OCI-LY7 (cell line): ENCODE measurements around the gene FAIM2. TPM values are rescaled to one million over a fixed set of nuclear protein-coding genes. Genes with fewer than 3 reads are reported as not detected.

Experiments
- BruUV-seq: library from RNA; stranded (reverse); fragments of 400-500 nt; replicated peaks from 2 replicates; lab custom pipeline; 2021; lab: Mats Ljungman, UMichigan
- CTCF ChIA-PET: fragments of 300-600 bp; sonication (Branson Sonifier 250); formaldehyde crosslinking; loops from one replicate; lab custom pipeline; 2022; ENCODE audit warnings: antibody characterized with exemption; ENCODE audit not compliant: unreplicated experiment; lab: Charles Lee
- POLR2A ChIA-PET: fragments of 300-600 bp; sonication (Branson Sonifier 250); formaldehyde crosslinking; loops from one replicate; lab custom pipeline; 2022; ENCODE audit warnings: antibody characterized with exemption; lab: Charles Lee
- DNase-seq: peaks from one replicate; pipeline ENCODE4 v3.0.0-alpha.2; 2015; ENCODE audit warnings: low spot score
- H2AFZ ChIP-seq: fragments of 200-600 bp; sonication (generic), shearing (Covaris generic); 2 replicates; pipeline ENCODE4 v1.6.1; 2014; ENCODE audit warnings: mild to moderate bottlenecking, antibody characterized with exemption, low read length, moderate library complexity
- H3K27ac ChIP-seq: fragments of 200-600 bp; sonication (generic); 2 replicates; pipeline ENCODE4 v1.5.1; 2014; ENCODE audit warnings: mixed run types, low read depth, mild to moderate bottlenecking, moderate library complexity, low read length, inconsistent platforms; ENCODE audit not compliant: poor library complexity, severe bottlenecking
- H3K36me3 ChIP-seq: fragments of 200-600 bp; sonication (generic); 2 replicates; pipeline ENCODE4 v1.6.1; 2014; ENCODE audit warnings: mild to moderate bottlenecking, antibody characterized with exemption, low read length, moderate library complexity, mixed read lengths; ENCODE audit not compliant: insufficient read depth
- H3K4me1 ChIP-seq: fragments of 200-600 bp; sonication (generic); 2 replicates; pipeline ENCODE4 v1.5.1; 2014; ENCODE audit warnings: mild to moderate bottlenecking, low read length; ENCODE audit not compliant: insufficient read depth, poor library complexity, severe bottlenecking
- H3K4me2 ChIP-seq: fragments of 200-600 bp; sonication (generic); 2 replicates; pipeline ENCODE4 v1.6.1; 2014; ENCODE audit warnings: mild to moderate bottlenecking, low read length
- H3K4me3 ChIP-seq: fragments of 200-600 bp; sonication (generic); 2 replicates; pipeline ENCODE4 v1.5.1; 2014; ENCODE audit warnings: mild to moderate bottlenecking, low read depth, low read length; ENCODE audit not compliant: poor library complexity, severe bottlenecking
- H3K79me2 ChIP-seq: fragments of 200-600 bp; sonication (generic); 2 replicates; pipeline ENCODE4 v1.6.1; 2016; ENCODE audit warnings: low read depth, mild to moderate bottlenecking, low read length, moderate library complexity, mixed read lengths; ENCODE audit not compliant: insufficient read depth
- H3K9me2 ChIP-seq: fragments of 200-600 bp; sonication (generic); 2 replicates; pipeline ENCODE4 v1.6.1; 2016; ENCODE audit warnings: mild to moderate bottlenecking, low read length, mixed read lengths; ENCODE audit not compliant: insufficient read depth
- H3K9me3 ChIP-seq: fragments of 200-600 bp; sonication (generic); 2 replicates; pipeline ENCODE4 v1.6.1; 2014; ENCODE audit warnings: mild to moderate bottlenecking, mixed run types, low read length, mixed read lengths
- H4K20me1 ChIP-seq: fragments of 200-600 bp; sonication (generic); 2 replicates; pipeline ENCODE4 v1.6.1; 2014; ENCODE audit warnings: mild to moderate bottlenecking, antibody characterized with exemption, low read length, moderate library complexity, mixed read lengths; ENCODE audit not compliant: insufficient read depth
- CTCF ChIP-seq: fragments of 200-600 bp; sonication (generic); conservative IDR thresholded peaks from 2 replicates; pipeline ENCODE4 v1.5.1; 2014; ENCODE audit warnings: mild to moderate bottlenecking, antibody characterized with exemption, low read length, moderate library complexity, mixed read lengths
- EZH2phosphoT487 ChIP-seq: fragments of 200-600 bp; sonication (generic); IDR thresholded peaks from 2 replicates; pipeline ENCODE4 v1.6.1; 2018; ENCODE audit warnings: low read depth, borderline replicate concordance, mild to moderate bottlenecking, mixed run types, antibody characterized with exemption, low read length, moderate library complexity, mixed read lengths
- intact Hi-C: fragments of 100-400 bp; cut with micrococcal nuclease; formaldehyde crosslinking; loops from one replicate; pipeline ENCODE4 v1.10.0; 2022; ENCODE audit not compliant: unreplicated experiment
- total RNA-seq, 2 experiments: library from RNA; depleted of rRNA in 1 of 2; stranded (reverse); fragments of >200 nt in 1 of 2; shearing (Covaris generic) in 1 of 2; gene quantifications; 2 replicates each; pipeline ENCODE4 v1.2.3, GENCODE V29; 2014 to 2022

Gene FAIM2
- total RNA-seq, 2 experiments from 2014 or later = 0.10 TPM; not detected in 1

- intact Hi-C loops = loop anchor here (5.0 kb wide), 1 partner anchor 200 kb away; no protein-coding TSS in a partner anchor
- Histone ChIP-seq H3K9me2 (no peaks in the 10 kb centered on the region), H3K36me3 (no peaks in the 10 kb centered on the region), H3K4me3 (peak overlapping the region; percentile 72), H3K79me2 (no peaks in the 10 kb centered on the region), H3K9me3 (no peaks in the 10 kb centered on the region), H3K27ac (no peak overlapping the region), H3K4me2 (peak overlapping the region; percentile 78), H2AFZ (no peak overlapping the region), H3K4me1 (peaks cover 15% of the 10 kb centered on the region), H4K20me1 (no peaks in the 10 kb centered on the region)
- no TSS peak for BruUV-seq
- POLR2A ChIA-PET = interaction anchor here (0.6 to 2.0 kb wide), 7 partner anchors 8 to 44 kb away, joined by 3 to 9 read pairs (median 5); no protein-coding TSS in a partner anchor
- no peak for TF ChIP-seq CTCF
- TF ChIP-seq EZH2phosphoT487 = no peak
- DNase-seq = peak; percentile 58
- CTCF ChIA-PET = interaction anchor here (0.6 to 1.0 kb wide), 3 partner anchors 12 to 198 kb away, joined by 3 to 4 read pairs (median 4); no protein-coding TSS in a partner anchor
Observed at GRCh38 chr12:49827401-49828099, 76.2 kb downstream of the FAIM2 start.

- intact Hi-C loops = loop anchor here (5.0 kb wide), 1 partner anchor 200 kb away; no protein-coding TSS in a partner anchor
Observed at GRCh38 chr12:49827051-49827400, 76.7 kb downstream of the FAIM2 start.

More at GRCh38 chr12:49827051-49827400, 76.7 kb downstream of the FAIM2 start:
- Histone ChIP-seq H3K4me3 (peak overlapping the region; percentile 72), H3K36me3 (peaks cover 3% of the 10 kb centered on the region; the same call in 1 of the 2 replicates), H3K9me3 (no peaks in the 10 kb centered on the region), H3K27ac (no peak overlapping the region), H3K4me1 (peaks cover 15% of the 10 kb centered on the region), H3K9me2 (no peaks in the 10 kb centered on the region), H3K4me2 (peak overlapping the region; percentile 78), H2AFZ (no peak overlapping the region), H3K79me2 (no peaks in the 10 kb centered on the region), H4K20me1 (no peaks in the 10 kb centered on the region)
- no TSS peak for BruUV-seq
- no peak for DNase-seq
- ChIA-PET CTCF (no interaction called here), POLR2A (interaction anchor here (0.6 to 2.0 kb wide), 2 partner anchors 9 to 16 kb away, joined by 3 to 9 read pairs; no protein-coding TSS in a partner anchor)
- TF ChIP-seq CTCF (no peak), EZH2phosphoT487 (no peak)
